Tibial artery (tissue), 4 donors: ENCODE data around the gene SYT7.
"Not testable (repeated sequence)": the region's sequence is repeated elsewhere in the genome, so short reads cannot be mapped to it uniquely, and the experiment has no call there.

Source experiments
- DNase-seq, 2 donors: peaks; one replicate each; pipeline ENCODE4 v3.0.0-alpha.2; 2019
- H3K27ac ChIP-seq, 2 donors: fragments of 200-600 bp; sonication (generic) in 1 of 2; 1 replicate in 1 of 2; 2 replicates in 1 of 2; pipeline ENCODE4 v1.5.1; 2018 to 2019; ENCODE audit warnings: mild to moderate bottlenecking in 1 of 2
- H3K27me3 ChIP-seq, 2 donors: fragments of 200-600 bp; sonication (generic) in 1 of 2; one replicate each; pipeline versions ENCODE4 v1.5.1 to v1.6.0; 2016 to 2019
- H3K36me3 ChIP-seq, 3 donors: fragments of 200-600 bp; sonication (generic) in 2 of 3; one replicate each; pipeline ENCODE4 v1.5.1; 2016 to 2019; ENCODE audit warnings: mild to moderate bottlenecking in 2 of 3
- H3K4me1 ChIP-seq, 4 donors: fragments of 200-600 bp; sonication (generic) in 2 of 4; 1 replicate in 3 of 4; 2 replicates in 1 of 4; pipeline ENCODE4 v1.5.1; 2016 to 2019
- H3K4me3 ChIP-seq, 2 donors: fragments of 200-600 bp; sonication (generic) in 1 of 2; 1 replicate in 1 of 2; 2 replicates in 1 of 2; pipeline ENCODE4 v1.5.1; 2018 to 2019; ENCODE audit warnings: mild to moderate bottlenecking in 2 of 2
- H3K9me3 ChIP-seq, 3 donors: fragments of 200-600 bp; sonication (generic) in 1 of 3; one replicate each; pipeline ENCODE4 v1.5.1; 2016 to 2019
- CTCF ChIP-seq, 2 experiments: fragments of 200-600 bp in 1 of 2; fragments of 450-650 bp in 1 of 2; IDR thresholded peaks; one replicate each; pipeline ENCODE4 v1.5.1; 2017 to 2019; ENCODE audit warnings: antibody characterized with exemption in 2 of 2, mild to moderate bottlenecking in 1 of 2, moderate library complexity in 1 of 2
- intact Hi-C: fragments of 100-400 bp; cut with DNase I; formaldehyde crosslinking; loops from one replicate; pipeline ENCODE4 v1.15.0; 2023; ENCODE audit warnings: low total_unique reads

Gene SYT7

GRCh38 chr11:61618978-61619377 lies 38.1 kb upstream of the SYT7 start:
- Histone ChIP-seq H3K27me3 (peaks cover 0 to 41% of the 10 kb centered on the region in 2 donors), H3K4me3 (no peak overlapping the region), H3K4me1 (no peaks in the 10 kb centered on the region), H3K36me3 (no peaks in the 10 kb centered on the region), H3K27ac (no peak overlapping the region), H3K9me3 (no peaks in the 10 kb centered on the region)
- intact Hi-C loops, result no loop called here
- DNase-seq, result no peak
- no peak for TF ChIP-seq CTCF (IDR thresholded peaks at IDR 0.05)

GRCh38 chr11:61617515-61617914 lies 36.6 kb upstream of the SYT7 start:
- H3K4me3 ChIP-seq, result no peak overlapping the region
- H3K4me1 ChIP-seq, result no peaks in the 10 kb centered on the region
- H3K36me3 ChIP-seq, result no peaks in the 10 kb centered on the region
- no peak overlapping the region for H3K27ac ChIP-seq
- DNase-seq, result no peak
- no peaks in the 10 kb centered on the region for H3K9me3 ChIP-seq
- TF ChIP-seq CTCF (IDR thresholded peaks at IDR 0.05), result no peak
- H3K27me3 ChIP-seq, result peaks cover 0 to 48% of the 10 kb centered on the region in 2 donors
- intact Hi-C loops, result no loop called here

GRCh38 chr11:61616434-61616833 lies 35.6 kb upstream of the SYT7 start:
- intact Hi-C loops, result no loop called here
- Histone ChIP-seq H3K9me3 (no peaks in the 10 kb centered on the region), H3K36me3 (no peaks in the 10 kb centered on the region), H3K4me3 (no peak overlapping the region), H3K27me3 (peaks cover 0 to 57% of the 10 kb centered on the region in 2 donors), H3K4me1 (no peaks in the 10 kb centered on the region), H3K27ac (no peak overlapping the region)
- DNase-seq, result no peak
- TF ChIP-seq CTCF (IDR thresholded peaks at IDR 0.05), result no peak

GRCh38 chr11:61614782-61615181 lies 33.9 kb upstream of the SYT7 start:
- H3K27me3 ChIP-seq, result peaks cover 0 to 60% of the 10 kb centered on the region in 2 donors
- H3K4me3 ChIP-seq, intact Hi-C loops, DNase-seq, H3K4me1 ChIP-seq, H3K27ac ChIP-seq, H3K36me3 ChIP-seq, H3K9me3 ChIP-seq: not testable (repeated sequence)

GRCh38 chr11:61613870-61614269 lies 33.0 kb upstream of the SYT7 start:
- Histone ChIP-seq H3K27me3 (peaks cover 0 to 59% of the 10 kb centered on the region in 2 donors), H3K27ac (no peak overlapping the region), H3K36me3 (no peaks in the 10 kb centered on the region), H3K4me3 (no peak overlapping the region), H3K4me1 (peaks cover 0 to 10% (median 0%) of the 10 kb centered on the region in 4 donors), H3K9me3 (no peaks in the 10 kb centered on the region)
- intact Hi-C loops, result no loop called here
- DNase-seq, result no peak
- no peak for TF ChIP-seq CTCF (IDR thresholded peaks at IDR 0.05)

GRCh38 chr11:61613051-61613450 lies 32.2 kb upstream of the SYT7 start:
- Histone ChIP-seq H3K27me3 (peaks cover 0 to 57% of the 10 kb centered on the region in 2 donors), H3K36me3 (no peaks in the 10 kb centered on the region), H3K4me3 (no peak overlapping the region), H3K4me1 (peaks cover 0 to 11% (median 0%) of the 10 kb centered on the region in 4 donors), H3K27ac (no peak overlapping the region), H3K9me3 (no peaks in the 10 kb centered on the region)
- no peak for DNase-seq
- intact Hi-C loops, result no loop called here
- no peak for TF ChIP-seq CTCF (IDR thresholded peaks at IDR 0.05)
